Measurements from ENCODE around the gene C2orf72. TPM values are rescaled to one million over a fixed set of nuclear protein-coding genes. Genes with fewer than 3 reads are reported as not detected.

C2orf72 gene
- total and polyA plus RNA-seq, 10 of the 15 experiments (the other 5 are each of a cell fraction or from before 2014, with no cell fraction given) = under 0.01 to 0.29 (median 0.10) TPM; not detected in 6

DNA sequence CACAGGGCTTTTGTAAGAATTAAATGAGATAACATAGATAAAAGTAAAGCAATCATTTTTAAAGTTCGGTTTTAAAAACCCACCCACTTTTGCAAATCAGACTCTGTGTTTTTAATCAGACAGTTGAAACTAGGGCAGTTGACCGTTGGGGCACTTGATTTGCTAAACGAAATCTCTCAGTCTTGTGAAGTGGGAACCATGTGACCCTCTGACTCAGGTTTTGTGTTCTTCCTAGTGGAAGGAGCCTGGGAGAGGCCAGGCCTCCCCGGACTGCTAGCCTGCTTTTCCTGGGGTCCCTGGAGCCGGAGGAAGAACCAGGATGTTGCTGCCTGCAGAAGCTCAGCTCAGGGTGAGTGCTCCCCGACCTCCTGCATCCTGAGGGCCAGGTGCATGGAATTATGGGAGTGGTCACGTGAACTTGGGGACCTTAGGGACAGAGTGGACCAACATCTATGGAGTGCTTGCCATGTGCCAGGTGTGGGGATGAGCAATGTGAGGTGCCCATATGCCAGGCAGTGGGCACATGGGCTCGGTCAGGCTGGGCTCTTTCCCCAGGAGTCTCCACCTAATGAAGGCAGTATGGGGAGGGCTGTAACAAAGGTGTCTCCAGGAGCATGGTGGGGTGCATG is 3.9 kb downstream of the C2orf72 start (continued):
- TF ChIP-seq HDGF (IDR thresholded peaks at IDR 0.05) = no peak

DNA sequence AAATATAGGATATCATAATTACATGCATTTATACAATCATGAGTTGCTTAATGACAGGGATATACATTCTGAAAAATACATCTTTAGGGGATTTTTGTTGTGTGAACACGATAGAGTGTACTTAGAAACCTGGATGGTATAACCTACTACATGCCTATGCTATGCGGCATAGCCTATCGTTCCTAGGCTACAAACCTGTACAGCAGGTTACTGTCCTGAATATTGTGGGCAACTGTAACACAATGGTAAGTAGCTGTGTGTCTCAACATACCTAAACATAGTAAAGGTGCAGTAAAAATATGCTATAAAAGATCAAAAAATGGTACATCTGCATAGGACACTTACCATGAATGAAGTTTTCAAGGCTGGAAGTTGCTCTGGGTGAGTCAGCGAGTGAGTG is 6.5 kb downstream of the C2orf72 start:
- SMC1A ChIA-PET (ENCODE audit: uncharacterized antibody, unreplicated experiment) = interaction anchor here (0.9 to 1.0 kb wide), 2 partner anchors 9 to 56 kb away, joined by 3 read pairs; no protein-coding TSS in a partner anchor
- Histone ChIP-seq H3K9me3 (replicated peaks; ENCODE audit: control insufficient read depth, insufficient read depth, low read length) (no peaks in the 10 kb centered on the region), H3K4me3 (no peak overlapping the region), H3K36me3 (ENCODE audit: control insufficient read depth in 2 of 2, insufficient read depth in 2 of 2, low read length in 1 of 2) (no peaks in the 10 kb centered on the region), H3K27me3 (replicated peaks in 1 of 2; ENCODE audit: control insufficient read depth in 2 of 2, insufficient read depth in 2 of 2, low read length in 1 of 2) (peaks cover 0 to 6% of the 10 kb centered on the region in 2 experiments; a peak in 1 of 4 replicates), H3K27ac (ENCODE audit: control insufficient read depth, insufficient read depth) (no peak overlapping the region), H3K4me2 (ENCODE audit: control insufficient read depth, insufficient read depth) (no peak overlapping the region), H3K4me1 (ENCODE audit: control insufficient read depth, insufficient read depth, low read length) (no peaks in the 10 kb centered on the region), H3K79me2 (ENCODE audit: control insufficient read depth, insufficient read depth, low read length) (no peaks in the 10 kb centered on the region), H2AFZ (ENCODE audit: control insufficient read depth, low read depth, low read length) (no peak overlapping the region), H3K9ac (ENCODE audit: control insufficient read depth, insufficient read depth, low read length) (no peak overlapping the region), H4K20me1 (ENCODE audit: control insufficient read depth, insufficient read depth) (no peaks in the 10 kb centered on the region)
- intact Hi-C loops (cut with micrococcal nuclease; ENCODE audit: unreplicated experiment) (no loop called here), in situ Hi-C loops (cut with MboI) (no loop called here)
- CTCF ChIA-PET = interaction anchor here (1.8 kb wide), 1 partner anchor 9 kb away, joined by 5 read pairs; no protein-coding TSS in a partner anchor
- ATAC-seq = no peak
- no peak for DNase-seq (ENCODE audit: low read depth, low spot score)
- no peak for TF ChIP-seq RCOR1 (conservative IDR thresholded peaks at IDR 0.05; ENCODE audit: low read depth, low read length)
- TF ChIP-seq, protein P1, sequence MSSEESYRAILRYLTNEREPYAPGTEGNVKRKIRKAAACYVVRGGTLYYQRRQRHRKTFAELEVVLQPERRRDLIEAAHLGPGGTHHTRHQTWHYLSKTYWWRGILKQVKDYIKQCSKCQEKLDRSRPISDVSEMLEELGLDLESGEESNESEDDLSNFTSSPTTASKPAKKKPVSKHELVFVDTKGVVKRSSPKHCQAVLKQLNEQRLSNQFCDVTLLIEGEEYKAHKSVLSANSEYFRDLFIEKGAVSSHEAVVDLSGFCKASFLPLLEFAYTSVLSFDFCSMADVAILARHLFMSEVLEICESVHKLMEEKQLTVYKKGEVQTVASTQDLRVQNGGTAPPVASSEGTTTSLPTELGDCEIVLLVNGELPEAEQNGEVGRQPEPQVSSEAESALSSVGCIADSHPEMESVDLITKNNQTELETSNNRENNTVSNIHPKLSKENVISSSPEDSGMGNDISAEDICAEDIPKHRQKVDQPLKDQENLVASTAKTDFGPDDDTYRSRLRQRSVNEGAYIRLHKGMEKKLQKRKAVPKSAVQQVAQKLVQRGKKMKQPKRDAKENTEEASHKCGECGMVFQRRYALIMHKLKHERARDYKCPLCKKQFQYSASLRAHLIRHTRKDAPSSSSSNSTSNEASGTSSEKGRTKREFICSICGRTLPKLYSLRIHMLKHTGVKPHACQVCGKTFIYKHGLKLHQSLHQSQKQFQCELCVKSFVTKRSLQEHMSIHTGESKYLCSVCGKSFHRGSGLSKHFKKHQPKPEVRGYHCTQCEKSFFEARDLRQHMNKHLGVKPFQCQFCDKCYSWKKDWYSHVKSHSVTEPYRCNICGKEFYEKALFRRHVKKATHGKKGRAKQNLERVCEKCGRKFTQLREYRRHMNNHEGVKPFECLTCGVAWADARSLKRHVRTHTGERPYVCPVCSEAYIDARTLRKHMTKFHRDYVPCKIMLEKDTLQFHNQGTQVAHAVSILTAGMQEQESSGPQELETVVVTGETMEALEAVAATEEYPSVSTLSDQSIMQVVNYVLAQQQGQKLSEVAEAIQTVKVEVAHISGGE (CRISPR knock-in tag; IDR thresholded peaks at IDR 0.05) = no peak
- no peak for TF ChIP-seq RELA (IDR thresholded peaks at IDR 0.05; ENCODE audit: borderline replicate concordance, partially characterized antibody)
- TF ChIP-seq, protein P2, sequence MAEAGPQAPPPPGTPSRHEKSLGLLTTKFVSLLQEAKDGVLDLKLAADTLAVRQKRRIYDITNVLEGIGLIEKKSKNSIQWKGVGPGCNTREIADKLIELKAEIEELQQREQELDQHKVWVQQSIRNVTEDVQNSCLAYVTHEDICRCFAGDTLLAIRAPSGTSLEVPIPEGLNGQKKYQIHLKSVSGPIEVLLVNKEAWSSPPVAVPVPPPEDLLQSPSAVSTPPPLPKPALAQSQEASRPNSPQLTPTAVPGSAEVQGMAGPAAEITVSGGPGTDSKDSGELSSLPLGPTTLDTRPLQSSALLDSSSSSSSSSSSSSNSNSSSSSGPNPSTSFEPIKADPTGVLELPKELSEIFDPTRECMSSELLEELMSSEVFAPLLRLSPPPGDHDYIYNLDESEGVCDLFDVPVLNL (IDR thresholded peaks at IDR 0.05; ENCODE audit: low read depth, low read length) = no peak
- no peak for TF ChIP-seq TCF3 (IDR thresholded peaks at IDR 0.05; ENCODE audit: borderline replicate concordance, insufficient read depth, low read depth, low read length)
- no peak for TF ChIP-seq NBN (IDR thresholded peaks at IDR 0.05)
- no peak for TF ChIP-seq ESRRA (IDR thresholded peaks at IDR 0.05; ENCODE audit: low read length)
- no peak for TF ChIP-seq CREM (IDR thresholded peaks at IDR 0.05; ENCODE audit: low read depth)
- TF ChIP-seq, protein P3, sequence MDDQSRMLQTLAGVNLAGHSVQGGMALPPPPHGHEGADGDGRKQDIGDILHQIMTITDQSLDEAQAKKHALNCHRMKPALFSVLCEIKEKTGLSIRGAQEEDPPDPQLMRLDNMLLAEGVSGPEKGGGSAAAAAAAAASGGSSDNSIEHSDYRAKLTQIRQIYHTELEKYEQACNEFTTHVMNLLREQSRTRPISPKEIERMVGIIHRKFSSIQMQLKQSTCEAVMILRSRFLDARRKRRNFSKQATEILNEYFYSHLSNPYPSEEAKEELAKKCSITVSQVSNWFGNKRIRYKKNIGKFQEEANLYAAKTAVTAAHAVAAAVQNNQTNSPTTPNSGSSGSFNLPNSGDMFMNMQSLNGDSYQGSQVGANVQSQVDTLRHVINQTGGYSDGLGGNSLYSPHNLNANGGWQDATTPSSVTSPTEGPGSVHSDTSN (IDR thresholded peaks at IDR 0.05; ENCODE audit: insufficient replicate concordance, low read depth, low read length) = no peak
- TF ChIP-seq MXI1 (IDR thresholded peaks at IDR 0.05; ENCODE audit: low read depth, low read length) = no peak
- no peak for TF ChIP-seq MYB (IDR thresholded peaks at IDR 0.05; ENCODE audit: borderline replicate concordance, low read depth, low read length)
- no peak for TF ChIP-seq WRNIP1 (IDR thresholded peaks at IDR 0.05; ENCODE audit: borderline replicate concordance, low read depth, low read length)
- no peak for TF ChIP-seq SIX5 (IDR thresholded peaks at IDR 0.05; ENCODE audit: low read depth, low read length, severe bottlenecking)
- no peak for TF ChIP-seq SUZ12 (IDR thresholded peaks at IDR 0.05; ENCODE audit: unreplicated experiment)
- FAIRE-seq = no peak
- POLR2A ChIA-PET = no interaction called here
- RAD21 ChIA-PET (ENCODE audit: unreplicated experiment) = no interaction called here
- WGBS (ENCODE audit: insufficient coverage, insufficient replicate concordance, low lambda C conversion rate, missing lambda C conversion rate) = 45% methylated on average over 4 of the region's 4 CpGs
- no TSS peak for BruUV-seq (replicated peaks)

Data from GM12878 (cell line).